ENCODE data around the gene SHTN1. TPM values are rescaled to one million over a fixed set of nuclear protein-coding genes. Genes with fewer than 3 reads are reported as not detected.

Gene SHTN1
- total and polyA plus RNA-seq, 2 of the 4 experiments (the other 2 are of a cell fraction): 0.54 to 2.3 TPM

DNA sequence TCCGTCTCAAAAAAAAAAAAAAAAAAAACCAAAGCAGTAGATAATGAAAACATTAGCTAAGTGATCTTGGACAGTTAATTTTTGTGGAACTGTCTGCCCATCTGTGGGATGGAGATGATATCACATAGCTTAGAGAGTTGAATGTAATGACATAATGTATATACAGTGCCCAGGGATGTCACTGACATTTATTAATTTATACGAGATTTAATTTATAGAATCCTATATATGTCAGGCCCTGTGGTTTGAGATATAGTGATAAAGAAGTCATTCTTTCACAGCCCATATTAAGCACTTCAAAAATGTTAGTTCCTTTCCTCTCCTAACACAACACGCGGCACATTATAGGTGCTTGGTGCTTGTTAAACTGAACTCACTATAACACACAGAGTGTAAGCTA is 151.7 kb downstream of the SHTN1 start:
- Histone ChIP-seq H2BK15ac (ENCODE audit: low read depth, low read length) (no peak overlapping the region), H3K36me3 (ENCODE audit: control insufficient read depth, insufficient read depth, low read length) (no peaks in the 10 kb centered on the region), H4K20me1 (ENCODE audit: insufficient read depth, low read length) (no peaks in the 10 kb centered on the region), H3K23ac (ENCODE audit: low read depth, low read length) (no peak overlapping the region), H3K56ac (ENCODE audit: extremely low read depth, insufficient read depth, low read length) (no peak overlapping the region), H2AK9ac (replicated peaks; ENCODE audit: low read depth, low read length, poor library complexity) (no peak overlapping the region), H2AK5ac (ENCODE audit: low read depth, low read length) (no peak overlapping the region), H3K9me1 (ENCODE audit: insufficient read depth, low read length) (no peaks in the 10 kb centered on the region), H3K4me1 (ENCODE audit: control insufficient read depth, insufficient read depth, low read length) (peaks cover 3% of the 10 kb centered on the region; the same call in 1 of the 2 replicates), H3K4me3 (ENCODE audit: insufficient read depth, low read depth, low read length) (no peak overlapping the region), H3K27me3 (ENCODE audit: control insufficient read depth, insufficient read depth, low read length) (peaks cover 9% of the 10 kb centered on the region), H4K91ac (ENCODE audit: insufficient read depth, low read depth, low read length) (no peak overlapping the region), H3K18ac (ENCODE audit: low read depth, low read length) (no peak overlapping the region), H3K4ac (ENCODE audit: low read depth, low read length) (no peak overlapping the region), H3K79me1 (ENCODE audit: low read depth in 1 of 2, low read length in 2 of 2) (no peaks in the 10 kb centered on the region), H3K4me2 (ENCODE audit: low read depth, low read length) (no peak overlapping the region), H2AFZ (replicated peaks; ENCODE audit: low read length, poor library complexity) (no peak overlapping the region), H3K9ac (ENCODE audit: low read depth, low read length) (no peak overlapping the region), H2BK20ac (ENCODE audit: low read depth, low read length) (no peak overlapping the region), H2BK120ac (ENCODE audit: low read depth, low read length) (no peak overlapping the region), H3K27ac (ENCODE audit: insufficient read depth, low read length) (no peak overlapping the region), H3K9me3 (ENCODE audit: control insufficient read depth, insufficient read depth, low read length) (no peaks in the 10 kb centered on the region), H4K5ac (ENCODE audit: low read depth, low read length) (no peak overlapping the region), H3K14ac (replicated peaks; ENCODE audit: low read depth, low read length) (no peak overlapping the region), H2BK5ac (ENCODE audit: low read depth, low read length, poor library complexity, severe bottlenecking) (no peak overlapping the region), H4K8ac (ENCODE audit: low read depth in 2 of 2, low read length in 2 of 2) (no peak overlapping the region)
- DNase-seq (no peak), ATAC-seq (ENCODE audit: low read depth) (no peak)
- in situ Hi-C loops (cut with MboI; ENCODE audit: low sequenced_read_pairs) (no loop called here), intact Hi-C loops (cut with micrococcal nuclease) (no loop called here), dilution Hi-C loops (cut with HindIII; ENCODE audit: low sequenced_read_pairs, unreplicated experiment) (no loop called here)
- no TSS peak for BruUV-seq (replicated peaks)
- WGBS, 2 experiments (ENCODE audit: extremely low coverage in 2 of 2, insufficient read length in 1 of 2): no CpG with 5 or more reads among the region's 4 CpGs
- ChIA-PET POLR2A (ENCODE audit: unreplicated experiment) (no interaction called here), CTCF (no interaction called here)
- TF ChIP-seq RCOR1 (IDR thresholded peaks at IDR 0.05; ENCODE audit: insufficient replicate concordance, low read length) (no peak), MAZ (IDR thresholded peaks at IDR 0.05; ENCODE audit: borderline replicate concordance, low read depth, low read length) (no peak), SMC3 (IDR thresholded peaks at IDR 0.05; ENCODE audit: low read depth, low read length) (no peak), RFX5 (IDR thresholded peaks at IDR 0.05; ENCODE audit: low read depth, low read length) (no peak), MAFK (IDR thresholded peaks at IDR 0.05; ENCODE audit: low read depth, low read length) (no peak), RAD21 (IDR thresholded peaks at IDR 0.05; ENCODE audit: low read length) (no peak)
- TF ChIP-seq, protein P1, sequence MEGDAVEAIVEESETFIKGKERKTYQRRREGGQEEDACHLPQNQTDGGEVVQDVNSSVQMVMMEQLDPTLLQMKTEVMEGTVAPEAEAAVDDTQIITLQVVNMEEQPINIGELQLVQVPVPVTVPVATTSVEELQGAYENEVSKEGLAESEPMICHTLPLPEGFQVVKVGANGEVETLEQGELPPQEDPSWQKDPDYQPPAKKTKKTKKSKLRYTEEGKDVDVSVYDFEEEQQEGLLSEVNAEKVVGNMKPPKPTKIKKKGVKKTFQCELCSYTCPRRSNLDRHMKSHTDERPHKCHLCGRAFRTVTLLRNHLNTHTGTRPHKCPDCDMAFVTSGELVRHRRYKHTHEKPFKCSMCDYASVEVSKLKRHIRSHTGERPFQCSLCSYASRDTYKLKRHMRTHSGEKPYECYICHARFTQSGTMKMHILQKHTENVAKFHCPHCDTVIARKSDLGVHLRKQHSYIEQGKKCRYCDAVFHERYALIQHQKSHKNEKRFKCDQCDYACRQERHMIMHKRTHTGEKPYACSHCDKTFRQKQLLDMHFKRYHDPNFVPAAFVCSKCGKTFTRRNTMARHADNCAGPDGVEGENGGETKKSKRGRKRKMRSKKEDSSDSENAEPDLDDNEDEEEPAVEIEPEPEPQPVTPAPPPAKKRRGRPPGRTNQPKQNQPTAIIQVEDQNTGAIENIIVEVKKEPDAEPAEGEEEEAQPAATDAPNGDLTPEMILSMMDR (conservative IDR thresholded peaks at IDR 0.05; ENCODE audit: low read depth, low read length): no peak
- TF ChIP-seq, protein P2, sequence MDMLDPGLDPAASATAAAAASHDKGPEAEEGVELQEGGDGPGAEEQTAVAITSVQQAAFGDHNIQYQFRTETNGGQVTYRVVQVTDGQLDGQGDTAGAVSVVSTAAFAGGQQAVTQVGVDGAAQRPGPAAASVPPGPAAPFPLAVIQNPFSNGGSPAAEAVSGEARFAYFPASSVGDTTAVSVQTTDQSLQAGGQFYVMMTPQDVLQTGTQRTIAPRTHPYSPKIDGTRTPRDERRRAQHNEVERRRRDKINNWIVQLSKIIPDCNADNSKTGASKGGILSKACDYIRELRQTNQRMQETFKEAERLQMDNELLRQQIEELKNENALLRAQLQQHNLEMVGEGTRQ (IDR thresholded peaks at IDR 0.05; ENCODE audit: low read depth, low read length): no peak
- TF ChIP-seq, protein P3, sequence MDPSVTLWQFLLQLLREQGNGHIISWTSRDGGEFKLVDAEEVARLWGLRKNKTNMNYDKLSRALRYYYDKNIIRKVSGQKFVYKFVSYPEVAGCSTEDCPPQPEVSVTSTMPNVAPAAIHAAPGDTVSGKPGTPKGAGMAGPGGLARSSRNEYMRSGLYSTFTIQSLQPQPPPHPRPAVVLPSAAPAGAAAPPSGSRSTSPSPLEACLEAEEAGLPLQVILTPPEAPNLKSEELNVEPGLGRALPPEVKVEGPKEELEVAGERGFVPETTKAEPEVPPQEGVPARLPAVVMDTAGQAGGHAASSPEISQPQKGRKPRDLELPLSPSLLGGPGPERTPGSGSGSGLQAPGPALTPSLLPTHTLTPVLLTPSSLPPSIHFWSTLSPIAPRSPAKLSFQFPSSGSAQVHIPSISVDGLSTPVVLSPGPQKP (IDR thresholded peaks at IDR 0.05; ENCODE audit: borderline replicate concordance, low read depth, low read length): no peak
